ENCODE results near the gene JAKMIP2. TPM values are rescaled to one million over a fixed set of nuclear protein-coding genes. Genes with fewer than 3 reads are reported as not detected.
A peak's percentile ranks its signal among the peaks of the same experiment; 100 is the strongest.

JAKMIP2 gene
- total RNA-seq, 1 experiment from 2014 or later = 67.4 TPM

DNA sequence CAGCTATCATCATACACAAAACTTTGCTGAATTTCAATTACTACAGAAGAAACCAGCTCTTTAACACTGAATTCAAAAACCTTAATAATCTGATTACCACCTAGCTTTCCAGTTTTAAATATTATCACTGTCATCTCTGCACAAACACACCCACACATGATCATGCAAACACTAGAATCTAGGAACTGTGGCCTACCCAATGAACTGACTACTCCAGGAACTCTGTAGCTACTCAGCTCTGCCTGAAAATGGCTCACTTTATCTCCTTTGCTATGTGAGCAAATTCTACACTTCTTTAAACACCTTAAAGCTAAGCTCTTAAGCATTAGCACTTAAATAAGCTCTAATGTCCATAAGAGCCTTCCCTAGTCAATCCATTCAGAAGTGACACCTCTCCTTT is 149.4 kb downstream of the JAKMIP2 start:
- intact Hi-C loops (cut with micrococcal nuclease; ENCODE audit: unreplicated experiment) = no loop called here
- no peaks in the 10 kb centered on the region for H3K9me3 ChIP-seq (ENCODE audit: low read depth, low read length, poor library complexity, severe bottlenecking)
- ChIA-PET CTCF (no interaction called here), POLR2A (ENCODE audit: low non-redundant PET) (interaction anchor here (0.7 kb wide), 1 partner anchor 110 kb away, joined by 3 read pairs; no protein-coding TSS in a partner anchor)
- peak overlapping the region; percentile 72 for H3K27ac ChIP-seq (ENCODE audit: low read depth, low read length, poor library complexity, severe bottlenecking)
- no peaks in the 10 kb centered on the region for H3K27me3 ChIP-seq (replicated peaks; ENCODE audit: insufficient read depth, low read depth, low read length, poor library complexity)
- H3K36me3 ChIP-seq (ENCODE audit: insufficient read depth, low read length, poor library complexity, severe bottlenecking) = peaks cover 50% of the 10 kb centered on the region
- no peak overlapping the region for H3K4me3 ChIP-seq (ENCODE audit: low read depth, low read length, poor library complexity, severe bottlenecking)
- H3K4me1 ChIP-seq (ENCODE audit: insufficient read depth, low read length, poor library complexity, severe bottlenecking) = peaks cover 55% of the 10 kb centered on the region
- no TSS peak for BruUV-seq (replicated peaks)
- DNase-seq (ENCODE audit: low spot score) = no peak
- TF ChIP-seq EZH2 (IDR thresholded peaks at IDR 0.05; ENCODE audit: borderline replicate concordance, low read depth, low read length, poor library complexity, severe bottlenecking) = no peak
- no peak for TF ChIP-seq CTCF (conservative IDR thresholded peaks at IDR 0.05; ENCODE audit: low read depth, low read length)

- Histone ChIP-seq H3K9me3 (ENCODE audit: low read depth, low read length, poor library complexity, severe bottlenecking) (no peaks in the 10 kb centered on the region), H3K27me3 (replicated peaks; ENCODE audit: insufficient read depth, low read depth, low read length, poor library complexity) (no peaks in the 10 kb centered on the region), H3K27ac (ENCODE audit: low read depth, low read length, poor library complexity, severe bottlenecking) (peak overlapping the region; percentile 81), H3K36me3 (ENCODE audit: insufficient read depth, low read length, poor library complexity, severe bottlenecking) (peaks cover 49% of the 10 kb centered on the region), H3K4me1 (ENCODE audit: insufficient read depth, low read length, poor library complexity, severe bottlenecking) (peaks cover 71% of the 10 kb centered on the region), H3K4me3 (ENCODE audit: low read depth, low read length, poor library complexity, severe bottlenecking) (peak overlapping the region; percentile 28)
- ChIA-PET POLR2A (ENCODE audit: low non-redundant PET) (no interaction called here), CTCF (interaction anchor here (0.5 kb wide), 1 partner anchor 60 kb away, joined by 9 read pairs; no protein-coding TSS in a partner anchor)
- intact Hi-C loops (cut with micrococcal nuclease; ENCODE audit: unreplicated experiment) = no loop called here
- peak; percentile 84 for DNase-seq (ENCODE audit: low spot score)
- no TSS peak for BruUV-seq (replicated peaks)
- TF ChIP-seq EZH2 (IDR thresholded peaks at IDR 0.05; ENCODE audit: borderline replicate concordance, low read depth, low read length, poor library complexity, severe bottlenecking) = no peak
- TF ChIP-seq CTCF (conservative IDR thresholded peaks at IDR 0.05; ENCODE audit: low read depth, low read length) = no peak
These were observed 151.0 kb downstream of the JAKMIP2 start for GRCh38 chr5:147631428-147632003.

DNA sequence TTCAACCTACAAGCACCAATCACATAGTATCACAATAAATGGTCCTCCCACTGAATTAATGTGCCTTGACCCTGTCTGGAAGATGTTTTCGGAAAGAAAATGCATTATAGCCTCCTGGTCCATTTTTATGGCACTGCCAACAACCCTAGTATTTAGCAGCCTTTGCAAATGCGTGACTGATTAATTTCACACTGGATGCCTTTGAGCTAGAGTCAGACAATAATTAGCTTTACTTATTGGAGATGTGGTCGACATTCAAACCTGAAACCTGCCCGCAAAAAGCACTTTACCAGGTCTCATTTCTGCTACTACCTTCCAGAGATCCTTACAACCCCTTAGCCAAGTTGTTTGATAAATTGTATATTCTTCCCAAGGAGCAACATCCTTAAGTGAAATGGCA is 153.3 kb downstream of the JAKMIP2 start:
- Histone ChIP-seq H3K27me3 (replicated peaks; ENCODE audit: insufficient read depth, low read depth, low read length, poor library complexity) (no peaks in the 10 kb centered on the region), H3K4me1 (ENCODE audit: insufficient read depth, low read length, poor library complexity, severe bottlenecking) (peaks cover 77% of the 10 kb centered on the region), H3K4me3 (ENCODE audit: low read depth, low read length, poor library complexity, severe bottlenecking) (peak overlapping the region; percentile 28), H3K9me3 (ENCODE audit: low read depth, low read length, poor library complexity, severe bottlenecking) (no peaks in the 10 kb centered on the region), H3K36me3 (ENCODE audit: insufficient read depth, low read length, poor library complexity, severe bottlenecking) (peaks cover 45% of the 10 kb centered on the region), H3K27ac (ENCODE audit: low read depth, low read length, poor library complexity, severe bottlenecking) (peak overlapping the region; percentile 81)
- no peak for TF ChIP-seq EZH2 (IDR thresholded peaks at IDR 0.05; ENCODE audit: borderline replicate concordance, low read depth, low read length, poor library complexity, severe bottlenecking)
- no peak for TF ChIP-seq CTCF (conservative IDR thresholded peaks at IDR 0.05; ENCODE audit: low read depth, low read length)
- CTCF ChIA-PET = interaction anchor here (0.5 to 1.1 kb wide), 3 partner anchors 52 to 194 kb away, joined by 3 read pairs; no protein-coding TSS in a partner anchor
- no TSS peak for BruUV-seq (replicated peaks)
- POLR2A ChIA-PET (ENCODE audit: low non-redundant PET) = interaction anchor here (0.7 kb wide), 1 partner anchor 125 kb away, joined by 3 read pairs; no protein-coding TSS in a partner anchor
- peak; percentile 87 for DNase-seq (ENCODE audit: low spot score)
- intact Hi-C loops (cut with micrococcal nuclease; ENCODE audit: unreplicated experiment) = loop anchor here (5.0 kb wide), 1 partner anchor 308 kb away; no protein-coding TSS in a partner anchor

Data from A673 (cell line).